ENCODE data around the gene ALDH9A1.

The ALDH9A1 gene

GRCh38 chr1:165623624-165624023 lies 74.7 kb downstream of the ALDH9A1 start:
- no peak for TF ChIP-seq CEBPB (IDR thresholded peaks at IDR 0.05)
- TF ChIP-seq CREB1 (IDR thresholded peaks at IDR 0.05; ENCODE audit: low read depth) = no peak
- no peak for TF ChIP-seq EP300 (IDR thresholded peaks at IDR 0.05; ENCODE audit: borderline replicate concordance)
- TF ChIP-seq ZBTB7A (IDR thresholded peaks at IDR 0.05; ENCODE audit: low read depth) = no peak
- no peak for TF ChIP-seq MAX (IDR thresholded peaks at IDR 0.05)
- TF ChIP-seq RAD21 (IDR thresholded peaks at IDR 0.05; ENCODE audit: low read depth) = no peak
- no peak for TF ChIP-seq TEAD4 (IDR thresholded peaks at IDR 0.05)
- no peak for TF ChIP-seq EGR1 (IDR thresholded peaks at IDR 0.05)
- no peak for TF ChIP-seq USF1 (IDR thresholded peaks at IDR 0.05)
- no peak for TF ChIP-seq TAF1 (IDR thresholded peaks at IDR 0.05; ENCODE audit: low read depth)
- TF ChIP-seq YY1 (IDR thresholded peaks at IDR 0.05; ENCODE audit: low read depth) = no peak
- no peak for TF ChIP-seq NFIC (IDR thresholded peaks at IDR 0.05)
- no peak for TF ChIP-seq FOXM1 (IDR thresholded peaks at IDR 0.05; ENCODE audit: borderline replicate concordance, low read depth)
- no peak for TF ChIP-seq REST (IDR thresholded peaks at IDR 0.05; ENCODE audit: low read depth)
- TF ChIP-seq TCF12 (IDR thresholded peaks at IDR 0.05; ENCODE audit: low read depth) = no peak

- no peak for TF ChIP-seq USF1 (IDR thresholded peaks at IDR 0.05)
- no peak for TF ChIP-seq TCF12 (IDR thresholded peaks at IDR 0.05; ENCODE audit: low read depth)
- no peak for TF ChIP-seq ZBTB7A (IDR thresholded peaks at IDR 0.05; ENCODE audit: low read depth)
- TF ChIP-seq MAX (IDR thresholded peaks at IDR 0.05) = no peak
- no peak for TF ChIP-seq YY1 (IDR thresholded peaks at IDR 0.05; ENCODE audit: low read depth)
- TF ChIP-seq REST (IDR thresholded peaks at IDR 0.05; ENCODE audit: low read depth) = no peak
- TF ChIP-seq FOXM1 (IDR thresholded peaks at IDR 0.05; ENCODE audit: borderline replicate concordance, low read depth) = no peak
- TF ChIP-seq TEAD4 (IDR thresholded peaks at IDR 0.05) = no peak
- TF ChIP-seq CREB1 (IDR thresholded peaks at IDR 0.05; ENCODE audit: low read depth) = no peak
- no peak for TF ChIP-seq TAF1 (IDR thresholded peaks at IDR 0.05; ENCODE audit: low read depth)
- TF ChIP-seq CEBPB (IDR thresholded peaks at IDR 0.05) = no peak
- TF ChIP-seq EGR1 (IDR thresholded peaks at IDR 0.05) = no peak
- no peak for TF ChIP-seq NFIC (IDR thresholded peaks at IDR 0.05)
- TF ChIP-seq EP300 (IDR thresholded peaks at IDR 0.05; ENCODE audit: borderline replicate concordance) = no peak
- no peak for TF ChIP-seq RAD21 (IDR thresholded peaks at IDR 0.05; ENCODE audit: low read depth)
Observed at GRCh38 chr1:165619647-165620151, 78.7 kb downstream of the ALDH9A1 start.

- TF ChIP-seq CREB1 (IDR thresholded peaks at IDR 0.05; ENCODE audit: low read depth) (no peak), CEBPB (IDR thresholded peaks at IDR 0.05) (no peak), TEAD4 (IDR thresholded peaks at IDR 0.05) (no peak), USF1 (IDR thresholded peaks at IDR 0.05) (no peak), RAD21 (IDR thresholded peaks at IDR 0.05; ENCODE audit: low read depth) (no peak), NFIC (IDR thresholded peaks at IDR 0.05) (no peak), EGR1 (IDR thresholded peaks at IDR 0.05) (no peak), YY1 (IDR thresholded peaks at IDR 0.05; ENCODE audit: low read depth) (no peak), ZBTB7A (IDR thresholded peaks at IDR 0.05; ENCODE audit: low read depth) (no peak)
Observed at GRCh38 chr1:165616987-165617546, 81.3 kb downstream of the ALDH9A1 start.

- TF ChIP-seq TEAD4 (IDR thresholded peaks at IDR 0.05) (no peak), TCF12 (IDR thresholded peaks at IDR 0.05; ENCODE audit: low read depth) (no peak), YY1 (IDR thresholded peaks at IDR 0.05; ENCODE audit: low read depth) (no peak), CEBPB (IDR thresholded peaks at IDR 0.05) (no peak), TAF1 (IDR thresholded peaks at IDR 0.05; ENCODE audit: low read depth) (no peak)
Observed at GRCh38 chr1:165616054-165616612, 82.2 kb downstream of the ALDH9A1 start.

Measured in Ishikawa (cell line).